GM10847 (cell line): ENCODE results near the gene EFL1.

Experiments
- POLR2A ChIP-seq: IDR thresholded peaks from 2 replicates; pipeline ENCODE4 v1.6.1; 2011; ENCODE audit not compliant: insufficient read length; ENCODE audit errors: extremely low read depth

The EFL1 gene

DNA sequence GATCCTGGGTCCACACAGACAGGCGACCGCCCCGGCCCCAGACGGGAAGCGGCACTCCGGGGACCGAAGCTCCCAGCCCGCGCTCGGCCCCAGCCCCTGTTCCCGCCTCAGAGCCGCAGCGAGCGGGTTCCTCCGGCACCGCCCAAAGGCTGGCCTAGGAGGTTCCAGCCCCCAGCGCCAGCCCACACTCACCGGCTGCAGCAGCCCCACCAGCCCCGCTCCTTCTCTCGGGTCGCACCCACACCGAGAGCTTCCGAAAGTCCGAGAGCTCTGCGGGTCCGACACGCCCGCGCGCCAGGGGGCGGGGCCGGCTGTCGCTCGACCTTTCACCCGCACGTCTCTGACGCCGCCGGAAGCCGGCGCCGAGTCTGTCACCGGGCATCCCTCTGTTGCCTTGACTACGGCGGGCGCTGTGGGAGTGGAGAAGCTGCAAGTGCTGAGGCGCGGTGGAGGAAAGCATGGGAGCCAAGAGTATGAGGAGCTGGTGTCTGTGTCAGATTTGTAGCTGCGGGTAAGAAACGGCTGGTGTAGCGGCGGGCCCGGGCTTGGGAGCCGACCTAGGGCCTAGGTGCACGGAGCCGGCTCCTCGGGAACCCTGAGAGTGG, at the start of gene EFL1, which contains the start of gene SAXO2:
Gene EFL1 (minus strand): TSS at position 313 of the 605 bp plus-strand sequence. CDS start 956 bp downstream, outside the sequence.
Gene SAXO2 (plus strand): TSS at position 397 of the 605 bp plus-strand sequence. CDS start 62 bp downstream, at position 459.
- TF ChIP-seq POLR2A: peak; percentile 60

GRCh38 chr15:82309802-82310201, 47.3 kb upstream of the EFL1 start:
- TF ChIP-seq POLR2A: no peak

DNA sequence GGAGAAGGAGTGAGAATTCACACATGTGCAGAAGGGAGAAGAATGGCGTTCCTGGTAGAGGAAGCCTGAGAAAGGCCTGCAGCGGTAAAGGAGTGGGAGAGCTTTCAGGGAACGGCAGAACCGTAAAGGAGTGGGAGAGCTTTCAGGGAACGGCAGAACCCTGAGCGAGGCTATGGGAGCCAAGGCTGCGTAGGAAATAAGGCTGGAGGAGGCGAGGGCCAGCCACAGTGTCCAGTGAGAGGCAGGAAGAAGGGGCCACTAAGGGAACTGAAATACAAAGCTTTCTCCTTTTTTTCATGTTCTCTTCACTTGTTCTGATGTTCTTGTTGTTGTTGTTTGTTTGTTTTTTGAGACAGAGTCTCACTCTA, 45.2 kb upstream of the EFL1 start:
- no peak for TF ChIP-seq POLR2A

GRCh38 chr15:82306791-82307713, 44.5 kb upstream of the EFL1 start:
- TF ChIP-seq POLR2A: no peak

DNA sequence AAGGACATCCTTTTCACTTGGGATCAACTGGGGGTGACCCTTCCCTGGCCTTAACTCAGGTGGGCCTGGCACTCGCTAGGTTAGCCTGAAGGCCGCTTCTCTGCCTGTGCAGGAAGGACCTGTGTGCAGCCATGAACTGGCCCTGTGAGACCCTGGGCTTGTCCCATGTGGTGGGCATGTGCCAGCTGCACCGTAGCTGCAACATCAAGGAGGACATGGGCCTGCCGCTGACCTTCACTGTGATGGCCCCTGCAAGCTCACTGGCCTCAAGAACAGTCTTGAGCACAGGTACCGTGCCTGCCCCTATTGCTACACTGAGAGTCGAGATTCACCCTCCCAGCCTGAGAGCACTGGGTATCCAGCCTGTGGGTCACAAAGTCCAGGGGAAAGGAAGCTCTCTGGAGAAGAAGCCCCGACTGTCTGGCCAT, 43.1 kb upstream of the EFL1 start:
- TF ChIP-seq POLR2A: no peak

- no peak for TF ChIP-seq POLR2A
These were observed 42.2 kb upstream of the EFL1 start for GRCh38 chr15:82304778-82305090.

DNA sequence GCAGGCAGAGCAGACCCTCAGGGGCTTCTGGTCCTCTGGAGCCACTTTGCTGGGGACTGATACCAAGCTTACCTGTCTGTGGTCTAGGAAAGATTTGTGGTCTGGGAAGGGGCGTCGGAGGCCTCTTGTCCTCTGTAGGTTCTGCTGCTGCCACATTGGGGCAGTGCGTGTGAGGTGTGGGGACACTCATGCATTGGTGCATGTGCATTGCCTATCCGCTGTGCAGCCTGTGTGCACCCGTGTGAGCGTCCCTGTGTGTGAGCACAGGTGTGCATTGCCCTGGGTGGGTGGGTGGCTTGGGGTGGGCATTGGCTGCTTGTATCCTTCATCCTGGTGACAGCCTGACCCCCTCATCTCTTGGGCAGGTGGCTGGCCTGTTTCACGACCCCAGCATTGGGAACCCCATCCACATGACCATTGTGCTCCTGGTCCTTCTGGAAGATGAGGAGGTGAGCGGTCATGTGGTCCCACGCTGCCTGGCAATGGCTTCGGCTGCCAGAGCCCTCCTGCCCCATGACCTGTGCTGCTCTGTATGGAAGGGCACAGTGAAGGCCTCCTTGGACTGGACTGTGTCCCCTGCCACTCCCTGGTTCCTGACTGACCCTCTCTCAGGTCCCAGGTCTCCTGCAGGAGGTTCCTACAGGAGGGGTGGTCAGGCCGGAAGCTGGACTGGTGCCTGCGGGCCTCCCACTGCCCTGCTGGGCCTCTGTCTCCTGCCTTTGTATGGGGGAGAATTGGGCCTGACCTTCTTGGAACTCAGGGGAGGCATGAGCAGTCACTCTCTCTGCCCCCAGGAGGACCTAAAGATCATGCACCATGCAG, 41.6 kb upstream of the EFL1 start:
- no peak for TF ChIP-seq POLR2A

DNA sequence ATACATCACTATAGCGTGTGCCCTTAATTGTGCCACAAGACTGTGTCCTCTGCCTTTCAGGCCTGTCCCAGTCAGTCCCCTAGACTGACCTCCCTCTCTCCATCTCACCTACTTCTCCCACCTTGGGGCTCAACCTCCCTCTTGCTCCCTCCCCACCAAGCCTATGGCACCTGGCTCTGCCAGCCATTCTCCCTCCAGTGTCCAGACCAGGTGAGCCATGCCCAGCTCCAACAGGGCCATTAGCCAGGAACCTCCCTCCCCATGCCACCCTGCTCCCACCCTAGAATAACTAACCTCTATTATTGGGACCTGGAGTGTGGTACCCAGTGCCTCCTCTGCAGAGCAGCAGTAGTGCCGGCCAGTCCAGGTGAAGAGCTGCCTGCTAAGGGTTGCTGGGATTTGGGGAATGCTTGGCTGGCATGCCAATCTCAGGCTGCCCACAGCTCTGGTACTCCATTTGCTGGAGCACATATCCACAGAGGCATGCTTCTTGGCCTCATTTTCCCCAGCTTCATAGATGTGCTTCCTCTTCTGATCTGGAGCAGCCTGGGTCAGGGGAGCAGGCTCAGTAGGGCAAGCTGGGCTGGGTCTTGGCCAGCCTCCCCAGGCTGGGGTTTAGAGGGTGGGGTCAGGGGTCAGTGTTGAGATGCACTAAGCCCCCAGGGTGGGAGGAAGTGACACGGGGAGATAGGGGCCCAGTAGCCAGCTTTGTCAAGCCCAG, 38.9 kb upstream of the EFL1 start:
- TF ChIP-seq POLR2A: no peak

- no peak for TF ChIP-seq POLR2A
These were observed 38.3 kb upstream of the EFL1 start for GRCh38 chr15:82300883-82301282.

- no peak for TF ChIP-seq POLR2A
These were observed 36.0 kb upstream of the EFL1 start for GRCh38 chr15:82298520-82298919.

DNA sequence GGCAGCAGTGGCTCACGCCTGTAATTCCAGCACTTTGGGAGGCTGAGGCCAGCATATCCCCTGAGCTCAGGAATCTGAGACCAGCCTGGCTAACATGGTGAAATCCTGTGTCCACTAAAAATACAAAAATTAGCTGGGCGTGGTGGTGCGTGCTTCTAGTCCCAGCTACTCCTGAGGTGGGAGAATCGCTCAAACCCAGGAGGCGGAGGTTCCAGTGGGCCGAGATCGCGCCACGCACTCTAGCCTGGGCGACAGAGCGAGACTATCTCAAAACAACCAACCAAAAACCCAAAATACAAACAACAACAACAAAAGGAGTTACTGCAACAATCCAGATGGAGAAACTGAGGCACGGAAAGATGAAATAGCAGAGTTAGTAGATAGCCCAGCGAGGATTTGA, 35.5 kb upstream of the EFL1 start:
- no peak for TF ChIP-seq POLR2A

GRCh38 chr15:82297546-82297945, 35.0 kb upstream of the EFL1 start:
- no peak for TF ChIP-seq POLR2A

GRCh38 chr15:82294061-82294690, 31.6 kb upstream of the EFL1 start:
- TF ChIP-seq POLR2A: no peak

GRCh38 chr15:82292271-82292670, 29.7 kb upstream of the EFL1 start:
- no peak for TF ChIP-seq POLR2A

GRCh38 chr15:82275410-82275809, 12.9 kb upstream of the EFL1 start:
- TF ChIP-seq POLR2A: no peak

GRCh38 chr15:82272154-82272553, 9.6 kb upstream of the EFL1 start:
- no peak for TF ChIP-seq POLR2A
